CD4-positive, alpha-beta T cell treated with Interleukin-4 for 1 hour (primary cell): Measurements from ENCODE around the gene MYLK.

Experiments used
- DNase-seq, 2 donors: peaks; one replicate each; pipeline ENCODE4 v3.0.0-alpha.2; 2020 to 2022

MYLK gene

DNA sequence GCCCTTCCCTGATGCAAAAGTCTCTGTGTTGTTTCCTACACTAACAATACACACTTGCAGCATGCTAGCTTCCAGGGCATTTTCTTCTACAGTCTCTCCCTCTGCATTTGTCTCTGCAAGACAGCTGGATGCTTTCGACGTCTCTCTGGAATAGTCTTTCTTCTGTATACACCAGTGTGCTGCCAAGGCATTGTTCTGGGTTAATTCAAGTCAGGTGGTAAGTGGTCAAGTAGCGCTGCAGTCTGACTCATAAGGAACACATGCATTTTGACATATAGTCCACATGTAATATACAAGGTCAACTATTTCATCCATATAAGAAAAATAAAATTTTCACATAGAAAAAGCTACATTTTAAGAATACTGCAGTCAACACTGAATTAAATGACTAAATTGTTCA lies 92.7 kb downstream of the MYLK start:
- no peak for DNase-seq

DNA sequence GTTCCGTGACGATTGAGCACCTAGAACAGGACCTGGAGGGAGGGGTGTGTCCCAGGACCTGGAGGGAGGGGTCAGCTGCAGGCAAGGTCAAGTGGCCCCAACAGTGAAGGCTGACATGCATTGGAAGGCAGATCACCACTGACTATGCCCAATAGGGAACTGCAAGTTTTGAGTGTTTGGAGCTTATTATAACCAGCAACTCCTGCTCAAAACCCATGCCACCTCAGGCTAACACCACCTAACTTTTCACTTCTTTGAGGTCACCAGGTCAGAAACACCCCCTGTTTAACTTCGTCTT lies 93.1 kb downstream of the MYLK start:
- DNase-seq: no peak

DNA sequence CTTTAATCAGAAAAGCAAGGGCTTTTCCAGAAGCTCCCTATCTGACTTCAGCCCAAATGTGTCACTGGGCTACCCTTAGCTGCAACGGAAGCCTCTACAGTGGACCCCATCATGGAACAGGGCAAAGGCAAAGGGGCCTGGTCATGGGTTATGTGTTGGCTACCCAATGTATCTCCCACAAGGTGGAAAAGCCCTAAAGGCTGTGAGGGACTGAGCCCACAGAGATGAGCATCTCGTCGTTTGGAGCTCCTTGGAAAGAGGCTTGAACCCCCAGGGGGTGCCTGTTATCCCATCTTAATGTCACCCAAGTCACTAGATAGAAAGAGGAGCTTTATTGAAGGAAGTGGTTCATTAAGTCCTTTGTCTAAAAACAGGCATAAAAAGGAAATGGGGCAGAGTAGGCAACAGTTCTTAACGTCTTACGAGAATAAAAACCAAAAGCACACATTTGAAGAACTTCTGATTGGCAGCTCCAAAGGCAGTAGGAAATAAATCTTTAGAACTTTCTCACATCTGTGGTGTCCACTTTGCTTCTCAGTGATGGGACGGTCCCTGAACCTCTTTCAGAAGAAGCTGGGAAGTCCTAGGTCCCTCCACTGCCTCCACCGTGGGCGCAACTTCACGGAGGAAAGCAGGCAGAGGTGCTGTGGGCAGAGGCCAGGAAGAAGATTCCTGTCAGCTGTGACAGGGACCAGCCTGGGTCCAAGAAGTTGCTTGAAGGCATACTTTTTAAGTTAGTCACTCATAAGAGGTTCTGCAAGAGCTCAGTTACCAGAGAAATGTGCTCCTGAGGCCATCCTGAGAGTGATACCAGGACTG lies 93.7 kb downstream of the MYLK start:
- DNase-seq: no peak

DNA sequence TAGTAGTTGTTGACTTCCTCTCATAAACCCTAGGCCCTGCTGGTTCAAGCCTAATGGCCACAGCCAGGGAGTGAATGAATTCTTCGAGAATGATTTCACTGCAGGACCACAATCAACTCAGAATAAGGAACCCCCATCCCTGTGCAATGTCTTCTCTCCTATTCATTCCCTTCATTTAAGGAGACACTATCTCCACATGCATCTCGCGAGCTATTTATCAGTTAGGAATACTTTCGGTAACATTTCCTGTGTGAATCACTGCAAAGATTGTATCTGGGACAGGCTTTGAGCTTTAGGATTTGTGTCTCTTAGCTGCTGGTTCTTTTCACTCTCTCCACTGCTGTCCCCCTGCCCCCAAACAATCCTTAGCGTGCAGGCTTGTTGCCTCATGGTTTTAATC lies 94.4 kb downstream of the MYLK start:
- no peak for DNase-seq

DNA sequence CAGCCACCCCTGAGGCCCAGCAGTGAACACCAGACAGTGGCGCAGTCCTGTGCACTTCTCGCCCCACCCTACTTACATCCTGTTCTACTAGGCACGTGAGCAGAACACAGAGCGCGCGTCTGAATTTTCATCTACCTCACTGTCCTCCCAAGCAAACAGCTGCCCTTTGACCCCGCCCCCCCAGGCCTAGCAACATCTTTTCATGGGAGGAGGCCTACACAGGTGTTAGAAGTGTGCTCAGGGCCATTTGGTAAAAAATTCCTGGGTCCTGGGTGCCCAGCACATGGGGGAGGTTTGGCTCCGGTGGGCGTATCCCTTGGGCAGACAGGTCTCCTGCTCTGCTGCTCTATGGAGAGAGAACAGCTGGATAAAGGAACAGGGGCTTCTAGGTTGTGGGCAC lies 95.0 kb downstream of the MYLK start:
- no peak for DNase-seq

DNA sequence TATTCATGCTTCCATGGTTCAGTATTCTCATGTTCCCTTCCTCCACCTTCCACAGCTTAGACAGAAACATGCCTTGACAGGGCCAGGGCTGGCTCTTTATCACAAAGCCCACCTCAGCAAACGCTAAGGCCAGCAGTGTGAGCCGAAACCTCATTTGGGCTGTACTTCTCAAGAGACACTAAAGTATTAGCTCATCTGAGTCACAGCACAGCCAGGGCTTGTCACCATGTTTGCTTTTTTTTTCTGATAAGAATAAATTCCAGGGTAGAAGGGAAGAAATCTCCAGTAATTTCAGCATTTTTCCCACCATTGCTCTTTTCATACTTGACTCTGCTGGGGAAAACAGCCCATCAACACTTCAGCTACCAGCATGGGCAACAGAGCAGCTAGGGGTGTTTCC lies 95.4 kb downstream of the MYLK start:
- no peak for DNase-seq

DNA sequence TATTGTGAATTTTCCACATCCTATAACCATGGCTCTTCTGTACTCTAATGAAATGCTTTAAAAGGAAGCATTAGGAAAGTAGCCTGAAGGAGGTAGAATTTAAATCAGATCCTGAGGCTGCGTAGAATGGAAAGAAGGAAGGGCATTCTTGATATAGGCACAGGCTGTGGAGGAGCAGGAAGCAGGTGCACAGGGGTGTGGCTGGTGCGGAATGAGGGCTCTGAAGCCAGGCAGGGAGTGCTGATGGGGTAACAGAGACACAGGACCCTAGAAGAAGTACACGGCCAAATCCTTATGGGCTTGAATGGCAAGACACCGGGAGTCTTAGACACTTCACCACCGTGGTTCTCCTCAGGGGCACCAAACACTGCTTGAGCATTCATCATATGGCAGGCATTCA lies 97.0 kb downstream of the MYLK start:
- no peak for DNase-seq

DNA sequence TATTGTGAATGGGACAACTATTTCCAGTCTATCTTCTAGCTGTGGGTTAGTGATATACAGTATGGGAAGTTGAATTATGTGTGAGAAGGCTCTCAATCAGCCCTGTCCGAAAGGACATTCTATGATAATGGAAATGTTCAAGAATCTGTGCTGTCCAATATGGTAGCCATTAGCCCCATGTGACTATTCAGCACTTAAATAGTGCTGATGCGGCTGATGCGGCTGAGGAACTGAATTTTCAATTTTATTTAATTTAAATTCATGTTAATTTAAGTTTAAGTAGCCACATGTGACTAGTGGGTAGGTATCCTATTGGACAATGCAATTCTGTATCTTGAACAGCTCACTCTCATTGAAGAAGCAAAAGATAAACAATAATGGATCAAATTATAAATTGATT lies 98.5 kb downstream of the MYLK start:
- no peak for DNase-seq

DNA sequence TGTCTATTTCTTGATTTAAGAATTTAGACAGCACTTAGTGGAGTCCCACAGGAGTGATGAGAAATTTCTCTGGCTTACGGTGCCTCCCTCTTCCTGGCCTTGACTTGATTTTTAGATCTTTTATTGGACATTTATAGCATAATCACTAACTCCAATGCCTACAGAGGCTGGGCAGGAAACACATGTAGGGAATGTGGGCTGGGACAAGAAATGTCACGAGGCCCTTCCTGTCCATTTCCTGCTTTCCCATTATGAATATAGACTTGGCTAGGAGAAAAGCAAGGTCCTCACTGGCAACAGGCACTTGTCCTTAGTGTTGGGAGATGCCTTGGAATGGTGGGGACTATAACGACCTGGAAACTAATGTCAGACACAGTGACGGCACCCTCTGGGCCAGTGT lies 100.3 kb downstream of the MYLK start:
- no peak for DNase-seq

DNA sequence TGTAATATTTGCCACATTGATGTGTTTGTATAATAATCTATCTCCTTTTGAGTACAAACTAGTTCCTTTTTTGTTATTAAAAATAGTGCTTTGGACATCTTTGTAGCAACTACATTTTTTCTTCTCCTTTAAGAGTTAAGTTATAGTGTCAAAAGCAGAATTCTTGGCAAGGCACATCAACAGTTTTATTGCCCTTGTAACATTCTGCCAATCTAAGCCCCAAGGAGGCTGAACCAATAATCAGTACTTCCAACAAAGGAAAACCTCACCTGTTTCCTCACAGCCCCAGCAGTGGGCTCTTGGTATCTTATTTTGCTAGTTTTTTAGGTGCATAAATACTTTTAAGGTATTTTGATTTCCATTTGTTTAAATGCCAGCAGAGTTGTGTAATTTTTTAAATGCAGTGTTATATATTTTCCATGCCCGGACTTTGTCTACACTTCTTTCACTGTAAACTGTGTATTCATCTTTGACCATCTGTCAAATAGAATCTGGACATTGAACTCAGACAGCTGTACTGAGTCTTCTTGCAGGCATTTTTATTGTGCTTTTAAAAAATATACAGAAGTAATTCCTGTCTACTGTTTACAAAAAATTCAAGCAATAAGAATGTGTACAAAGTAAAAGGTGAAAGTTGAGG lies 101.0 kb downstream of the MYLK start:
- DNase-seq: no peak

DNA sequence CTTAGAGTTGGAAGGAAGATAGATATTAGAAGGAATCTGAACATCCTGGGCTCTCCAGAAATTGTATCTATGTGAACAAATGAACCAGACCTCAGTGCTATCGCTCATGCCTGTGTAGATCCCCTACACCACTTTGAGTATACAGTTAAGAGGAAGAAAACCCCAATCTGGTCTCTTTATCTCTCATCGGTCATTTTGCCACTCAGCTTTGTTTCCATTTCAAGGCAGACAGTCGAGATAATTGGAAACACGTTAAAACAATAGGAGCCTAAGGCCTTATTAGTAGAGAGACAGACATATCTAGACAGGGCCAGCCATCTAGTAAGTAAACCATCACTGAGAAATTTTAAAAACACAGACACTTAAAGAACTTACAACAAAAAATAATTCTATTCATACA lies 101.6 kb downstream of the MYLK start:
- DNase-seq: no peak

DNA sequence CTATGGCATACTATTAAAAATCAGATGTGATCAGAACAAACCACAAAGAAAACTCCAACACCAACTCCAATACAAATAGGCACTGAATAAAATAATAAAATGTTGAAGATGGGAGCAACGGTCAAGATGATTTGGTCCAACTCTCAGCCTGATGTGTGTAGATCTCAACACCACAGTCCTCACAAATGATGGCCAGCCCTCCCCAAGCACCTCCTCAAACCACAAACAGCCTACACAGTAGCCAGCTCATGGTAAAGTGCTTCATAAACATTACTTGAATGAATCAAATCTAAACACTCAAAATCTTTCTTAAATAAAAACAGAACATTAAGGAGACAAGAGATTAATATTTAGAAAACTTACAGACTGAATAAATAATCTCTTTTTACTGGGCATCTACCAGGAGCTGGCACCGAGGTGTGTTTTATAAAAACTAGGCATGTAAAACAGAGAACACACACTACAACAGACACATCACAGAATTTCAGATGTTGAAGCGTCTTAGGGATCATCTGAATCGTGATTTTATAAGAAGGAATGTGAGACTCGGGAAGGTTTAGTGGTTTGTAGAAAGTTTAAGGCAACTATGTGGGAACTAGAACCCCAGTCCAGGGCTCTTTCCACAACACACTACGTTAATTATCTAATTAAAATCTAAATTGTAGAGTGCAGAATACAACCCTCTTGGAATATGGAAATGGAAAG lies 102.4 kb downstream of the MYLK start:
- DNase-seq: no peak

DNA sequence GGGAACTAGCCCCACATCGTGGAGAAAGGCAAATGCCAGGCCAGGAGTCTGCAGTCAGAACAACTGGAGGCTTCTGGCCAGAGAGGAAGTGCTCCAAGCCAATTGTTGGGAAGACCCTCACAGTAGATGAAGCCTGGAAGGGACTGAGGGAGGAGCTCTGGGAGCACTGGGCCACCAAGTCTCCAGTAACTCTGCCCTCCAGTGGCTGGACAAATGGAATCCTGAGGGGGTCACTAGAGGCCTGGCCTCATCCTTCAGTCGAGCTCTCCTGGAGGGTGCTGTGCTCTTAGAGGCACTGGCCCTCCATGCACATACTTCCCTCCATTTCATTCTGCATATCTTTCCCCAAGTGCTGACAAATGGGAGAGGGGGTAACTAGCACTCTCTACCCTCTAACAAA lies 103.0 kb downstream of the MYLK start:
- no peak for DNase-seq

DNA sequence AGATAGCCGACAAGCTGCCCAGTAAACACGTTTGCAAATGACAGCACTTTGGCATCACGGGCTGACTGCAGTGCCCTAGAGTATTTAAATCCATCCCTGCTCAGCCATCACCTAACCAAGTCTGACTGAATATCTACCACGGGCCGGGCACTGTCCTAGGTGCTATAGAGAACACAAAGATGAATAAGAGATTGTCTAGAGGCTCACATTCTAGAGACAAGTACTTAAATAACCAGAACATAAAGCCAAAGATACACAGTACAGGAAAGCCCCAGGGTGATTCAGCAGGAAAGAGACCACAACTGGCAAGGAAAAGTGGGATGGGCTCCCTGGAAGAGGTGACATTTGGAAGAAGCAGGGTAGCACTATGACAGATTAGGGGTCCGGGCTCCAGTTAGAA lies 103.5 kb downstream of the MYLK start:
- DNase-seq: no peak

DNA sequence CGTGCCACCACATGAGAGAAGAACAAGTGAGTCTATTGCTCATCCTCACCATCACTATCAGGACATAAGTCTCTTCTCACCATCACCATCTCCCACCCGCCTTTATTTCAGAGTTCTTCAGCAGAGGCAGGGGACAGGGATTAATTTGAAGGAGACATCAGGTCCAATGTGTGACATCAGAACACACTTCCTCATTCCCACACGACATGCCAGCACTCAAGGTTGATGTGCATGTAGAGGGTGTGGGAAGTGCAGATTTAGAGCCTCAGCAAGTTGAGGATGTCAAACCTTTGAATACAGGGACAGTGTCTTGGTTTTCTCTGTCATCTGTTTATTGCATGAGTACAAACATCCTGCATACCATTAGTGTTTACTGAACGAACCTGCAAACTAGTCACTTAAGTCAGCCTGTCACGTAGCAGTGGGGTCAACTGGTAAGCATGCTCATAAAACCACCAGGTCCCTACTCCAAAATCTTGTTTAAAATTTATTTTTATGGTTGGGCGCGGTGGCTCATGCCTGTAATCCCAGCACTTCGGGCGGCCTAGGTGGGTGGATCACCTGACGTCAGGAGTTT lies 104.4 kb downstream of the MYLK start:
- no peak for DNase-seq

DNA sequence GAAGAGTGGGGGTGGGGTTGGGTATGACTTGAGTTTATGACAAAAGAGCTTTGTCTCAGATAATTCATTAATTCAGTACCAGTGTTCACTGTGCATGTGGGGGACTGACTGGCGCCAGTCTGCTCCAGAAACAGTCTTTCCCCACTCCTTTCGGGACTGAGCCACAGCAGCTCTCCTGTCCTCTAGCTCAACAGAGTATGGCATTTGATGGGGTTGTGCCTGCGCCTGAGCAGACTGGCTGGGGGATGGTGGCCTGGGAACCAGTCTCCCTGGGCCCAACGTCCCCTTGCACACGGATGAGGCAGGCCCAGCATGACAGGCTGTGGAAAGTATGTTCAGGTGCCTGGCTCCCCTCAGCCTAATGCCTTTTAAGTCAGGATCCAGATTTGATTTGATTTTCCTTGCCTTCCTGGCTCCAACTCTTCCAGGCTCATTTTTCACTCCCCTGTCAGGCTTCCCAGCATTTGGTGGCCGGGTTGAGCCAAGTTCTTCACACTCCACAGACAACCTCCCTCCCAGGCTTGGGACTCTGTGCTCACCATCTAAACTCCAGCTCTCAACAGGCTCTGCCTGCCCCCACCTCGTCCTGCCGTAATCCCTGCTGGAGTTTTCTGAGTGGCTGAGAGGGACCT lies 105.0 kb downstream of the MYLK start:
- DNase-seq: no peak

DNA sequence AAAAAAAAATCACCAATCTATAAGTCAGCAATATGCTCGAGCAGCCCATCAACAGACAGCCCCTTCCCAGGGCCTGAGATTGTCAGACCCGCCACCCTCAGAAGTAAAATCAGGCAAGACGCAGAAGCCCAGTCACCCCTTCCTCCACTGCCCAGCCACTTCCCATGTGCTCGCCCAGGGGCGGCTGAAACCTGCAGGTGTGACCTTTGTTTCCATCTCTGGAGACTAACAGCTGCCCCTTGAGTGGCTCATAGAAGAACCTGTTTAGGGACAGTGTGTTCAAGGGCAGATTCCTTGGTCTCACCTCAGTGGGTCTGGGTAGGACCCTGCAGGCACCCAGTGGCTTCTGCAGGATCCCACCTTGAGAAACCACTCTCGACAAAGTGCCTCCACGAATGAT lies 105.6 kb downstream of the MYLK start:
- no peak for DNase-seq

DNA sequence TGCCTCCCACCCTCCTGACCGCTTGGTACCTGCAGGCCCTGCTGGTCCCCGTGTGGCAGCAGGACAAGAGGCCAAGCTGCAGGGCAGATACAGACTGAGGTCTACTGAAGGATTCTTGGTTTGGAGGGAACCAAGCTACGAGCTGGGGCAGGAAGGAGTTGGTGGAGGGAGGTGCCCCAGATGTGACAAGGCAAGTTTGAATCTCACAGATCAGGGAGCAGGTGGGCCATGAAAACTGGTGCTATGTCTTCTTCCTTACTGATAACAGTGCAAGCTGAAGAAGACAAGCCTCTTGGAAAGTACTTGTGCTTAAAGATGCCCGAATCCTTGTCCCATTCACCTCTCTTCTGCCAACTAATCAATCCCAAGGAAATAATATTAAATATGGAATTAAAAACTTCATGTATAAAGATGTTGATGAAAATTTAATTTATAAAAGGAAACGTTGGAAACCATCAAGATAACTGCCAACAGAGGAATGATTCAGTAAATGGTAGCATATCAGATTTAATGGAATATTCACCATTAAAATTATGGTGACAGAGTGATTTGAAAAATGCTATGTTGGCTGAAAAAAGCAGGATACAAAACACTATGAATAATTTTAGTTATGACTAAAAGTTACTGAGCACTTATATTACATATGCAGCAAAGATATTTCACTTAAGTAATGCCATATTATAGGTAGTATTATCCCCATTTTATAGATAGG lies 107.9 kb downstream of the MYLK start:
- no peak for DNase-seq

DNA sequence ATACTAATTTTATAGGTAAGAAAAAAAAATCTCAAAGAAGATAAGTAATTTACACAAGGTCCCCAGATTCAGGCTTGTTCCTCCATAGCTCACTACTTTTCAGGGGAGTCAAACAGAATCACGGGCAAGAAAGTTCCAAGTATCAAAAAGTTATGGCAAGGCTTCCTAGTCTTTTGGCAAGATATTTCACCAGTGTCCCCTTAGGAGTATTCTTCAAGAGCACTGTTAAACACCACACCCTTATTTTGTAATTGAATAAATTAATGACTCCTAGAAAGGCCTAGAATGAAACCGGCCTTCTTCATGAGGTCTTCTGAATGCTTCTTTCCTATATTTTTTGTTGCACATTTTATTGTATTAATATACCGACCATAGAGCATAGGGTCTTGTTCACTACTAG lies 109.7 kb downstream of the MYLK start:
- no peak for DNase-seq

DNA sequence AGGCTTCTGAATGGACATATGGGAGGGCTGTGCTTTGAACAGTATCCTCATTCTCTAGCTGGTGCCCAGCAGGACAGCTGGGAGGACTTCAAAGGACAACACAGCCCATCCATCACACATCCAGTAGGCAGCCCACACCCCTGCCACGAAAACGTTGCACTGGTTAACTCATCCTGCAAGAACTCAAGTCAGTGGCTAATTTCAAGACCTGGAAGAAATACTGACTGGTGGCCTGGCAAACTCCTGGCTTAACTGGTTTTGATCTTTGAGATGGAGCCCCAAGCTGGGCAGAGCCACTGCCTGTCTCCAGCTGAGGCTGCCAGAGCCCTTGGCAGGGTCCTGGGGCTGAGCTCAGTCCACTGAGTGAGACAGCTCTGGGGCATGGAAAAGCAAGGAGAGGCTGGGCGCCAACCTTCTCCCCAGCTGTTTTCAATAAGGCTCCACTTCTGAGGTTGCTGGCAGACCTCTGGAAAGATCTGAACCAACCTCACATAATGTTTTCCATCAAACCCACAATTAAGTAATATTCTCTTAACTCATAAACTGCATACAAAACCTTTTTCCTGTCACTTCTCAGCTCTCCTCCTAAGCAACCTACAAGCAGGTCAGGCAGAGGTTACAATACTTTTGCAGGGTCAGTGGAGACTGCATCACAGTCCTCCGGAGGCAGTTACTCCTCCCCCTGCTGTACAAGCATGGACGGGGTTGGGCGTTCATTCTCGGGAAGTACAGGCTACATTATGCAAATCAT lies 110.3 kb downstream of the MYLK start:
- DNase-seq: no peak

DNA sequence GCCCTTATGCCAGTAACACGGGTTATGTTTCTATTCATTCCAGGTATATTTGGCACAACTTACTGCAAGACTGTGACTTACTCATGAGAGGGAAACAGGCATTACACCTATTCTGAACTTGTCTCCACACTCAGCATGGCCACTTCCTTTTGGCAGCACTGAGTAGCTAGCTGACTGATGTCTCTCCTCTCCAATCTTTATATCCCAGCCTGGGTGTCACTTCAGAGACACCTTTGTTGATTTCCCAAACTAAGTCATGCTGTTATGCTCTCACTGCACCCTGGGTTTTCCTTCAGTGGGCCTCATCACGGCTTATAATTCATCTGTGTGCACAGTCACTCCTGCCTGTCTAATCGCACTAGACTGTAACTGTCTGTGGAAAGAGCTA lies 114.8 kb downstream of the MYLK start:
- no peak for DNase-seq
